Fibroblast of mammary gland (primary cell): ENCODE results near the gene BMERB1.
"Not testable (repeated sequence)": the region's sequence is repeated elsewhere in the genome, so short reads cannot be mapped to it uniquely, and the experiment has no call there.

ENCODE experiments used
- DNase-seq: peaks from one replicate; pipeline ENCODE4 v3.0.0-alpha.2; 2010; ENCODE audit warnings: low read depth
- H3K4me3 ChIP-seq: 2 replicates; pipeline ENCODE4 v1.5.1; 2011; ENCODE audit warnings: low read depth, mild to moderate bottlenecking, low read length, moderate library complexity; ENCODE audit not compliant: control insufficient read depth
- TF ChIP-seq, protein P1 (sequence below): conservative IDR thresholded peaks from 2 replicates; pipeline ENCODE4 v1.5.1; 2011; ENCODE audit warnings: low read depth, low read length, inconsistent platforms; ENCODE audit not compliant: control insufficient read depth, insufficient read depth

BMERB1 gene

DNA sequence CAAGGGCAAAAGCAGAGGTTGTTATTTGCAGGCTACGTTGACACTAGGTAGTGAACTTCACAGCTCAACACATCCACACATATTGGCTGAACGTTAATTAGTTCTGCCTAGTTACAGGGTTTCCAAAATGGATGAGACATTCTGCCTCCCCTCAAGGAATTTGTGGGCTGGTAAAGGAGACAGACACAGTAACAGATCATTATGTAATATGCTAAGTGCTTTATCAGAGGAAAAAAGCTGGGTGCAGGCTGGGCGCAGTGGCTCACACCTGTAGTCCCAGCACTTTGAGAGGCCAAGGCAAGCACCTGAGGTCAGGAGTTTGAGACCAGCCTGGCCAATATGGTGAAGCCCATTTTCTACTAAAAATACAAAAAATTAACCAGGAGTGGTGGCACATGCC, 26.2 kb downstream of the BMERB1 start:
- H3K4me3 ChIP-seq = no peak overlapping the region
- DNase-seq = no peak
- TF ChIP-seq, protein P1, sequence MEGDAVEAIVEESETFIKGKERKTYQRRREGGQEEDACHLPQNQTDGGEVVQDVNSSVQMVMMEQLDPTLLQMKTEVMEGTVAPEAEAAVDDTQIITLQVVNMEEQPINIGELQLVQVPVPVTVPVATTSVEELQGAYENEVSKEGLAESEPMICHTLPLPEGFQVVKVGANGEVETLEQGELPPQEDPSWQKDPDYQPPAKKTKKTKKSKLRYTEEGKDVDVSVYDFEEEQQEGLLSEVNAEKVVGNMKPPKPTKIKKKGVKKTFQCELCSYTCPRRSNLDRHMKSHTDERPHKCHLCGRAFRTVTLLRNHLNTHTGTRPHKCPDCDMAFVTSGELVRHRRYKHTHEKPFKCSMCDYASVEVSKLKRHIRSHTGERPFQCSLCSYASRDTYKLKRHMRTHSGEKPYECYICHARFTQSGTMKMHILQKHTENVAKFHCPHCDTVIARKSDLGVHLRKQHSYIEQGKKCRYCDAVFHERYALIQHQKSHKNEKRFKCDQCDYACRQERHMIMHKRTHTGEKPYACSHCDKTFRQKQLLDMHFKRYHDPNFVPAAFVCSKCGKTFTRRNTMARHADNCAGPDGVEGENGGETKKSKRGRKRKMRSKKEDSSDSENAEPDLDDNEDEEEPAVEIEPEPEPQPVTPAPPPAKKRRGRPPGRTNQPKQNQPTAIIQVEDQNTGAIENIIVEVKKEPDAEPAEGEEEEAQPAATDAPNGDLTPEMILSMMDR = no peak

DNA sequence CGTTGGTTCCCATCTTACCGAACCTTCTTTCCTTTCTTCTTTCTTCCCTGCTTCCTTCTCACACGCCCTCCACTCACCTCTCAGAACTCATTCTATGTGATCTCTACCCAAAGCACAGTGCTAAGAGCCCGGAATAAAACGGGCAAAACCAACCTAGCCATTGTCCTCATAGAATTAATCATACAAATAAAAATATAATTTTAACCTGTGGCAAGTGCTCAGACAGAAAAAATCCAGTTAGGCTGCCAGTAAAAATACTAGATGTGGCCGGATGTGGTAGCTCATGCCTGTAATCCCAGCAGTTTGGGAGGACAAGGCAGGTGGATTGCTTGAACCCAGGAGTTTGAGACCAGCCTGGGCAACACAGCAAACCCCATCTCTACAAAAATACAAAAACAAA, 27.0 kb downstream of the BMERB1 start:
- DNase-seq = no peak
- no peak overlapping the region for H3K4me3 ChIP-seq
- TF ChIP-seq, protein P1 = no peak

DNA sequence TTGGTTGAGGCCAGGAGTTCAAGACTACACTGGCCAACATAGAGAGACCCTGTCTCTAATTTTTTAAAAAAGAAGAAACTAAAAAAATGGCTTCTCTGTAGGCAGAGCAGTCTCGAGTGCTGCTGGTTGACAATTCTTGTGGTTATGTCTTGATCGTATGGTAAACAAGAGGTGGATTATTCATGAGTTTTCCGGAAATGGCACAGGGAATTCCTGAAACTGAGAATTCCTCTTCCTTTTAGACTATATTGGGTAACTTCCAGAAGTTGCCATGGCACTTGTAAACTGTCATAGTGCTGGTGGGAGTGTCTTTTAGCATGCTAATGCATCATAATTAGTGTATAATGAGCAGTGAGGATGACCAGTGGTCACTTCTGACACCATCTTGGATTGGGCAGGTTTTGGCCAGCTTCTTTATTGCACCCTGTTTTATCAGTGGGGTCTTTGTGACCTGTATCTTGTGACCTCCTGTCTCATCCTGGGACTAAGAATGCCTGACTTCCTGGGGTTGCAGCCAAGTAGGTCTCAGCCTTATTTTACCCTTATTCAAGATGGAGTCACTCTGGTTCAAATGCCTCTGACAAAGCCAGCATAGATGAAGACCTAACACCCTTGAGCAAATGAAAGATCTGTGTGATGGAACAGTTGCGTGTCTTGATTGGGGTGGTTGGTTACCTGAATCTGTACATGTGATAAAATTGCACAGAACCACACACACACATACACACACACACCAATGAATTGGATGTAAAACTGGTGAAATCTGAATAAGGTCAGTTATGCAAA, 30.2 kb downstream of the BMERB1 start:
- no peak for DNase-seq
- no peak overlapping the region for H3K4me3 ChIP-seq
- TF ChIP-seq, protein P1 = no peak

DNA sequence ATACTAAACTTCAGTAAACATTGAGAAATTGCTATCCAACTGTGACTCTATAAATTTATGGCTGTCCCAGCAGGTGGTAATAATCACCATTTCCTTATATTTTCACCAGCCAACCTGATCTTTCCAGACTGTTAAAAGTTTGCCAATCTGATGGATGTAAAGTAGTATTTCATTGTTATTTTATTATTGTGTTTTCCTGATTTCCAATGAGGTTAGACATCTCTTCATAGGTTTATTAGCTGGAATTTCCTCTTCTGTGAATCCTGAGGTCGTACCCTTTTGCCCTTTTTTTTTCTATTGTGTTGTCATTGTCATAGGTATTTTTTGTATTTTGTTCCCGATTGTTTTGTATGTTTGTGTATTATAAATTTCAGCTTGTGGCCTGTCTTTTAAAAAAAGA, 31.7 kb downstream of the BMERB1 start:
- TF ChIP-seq, protein P1 = no peak
- DNase-seq = no peak
- no peak overlapping the region for H3K4me3 ChIP-seq

DNA sequence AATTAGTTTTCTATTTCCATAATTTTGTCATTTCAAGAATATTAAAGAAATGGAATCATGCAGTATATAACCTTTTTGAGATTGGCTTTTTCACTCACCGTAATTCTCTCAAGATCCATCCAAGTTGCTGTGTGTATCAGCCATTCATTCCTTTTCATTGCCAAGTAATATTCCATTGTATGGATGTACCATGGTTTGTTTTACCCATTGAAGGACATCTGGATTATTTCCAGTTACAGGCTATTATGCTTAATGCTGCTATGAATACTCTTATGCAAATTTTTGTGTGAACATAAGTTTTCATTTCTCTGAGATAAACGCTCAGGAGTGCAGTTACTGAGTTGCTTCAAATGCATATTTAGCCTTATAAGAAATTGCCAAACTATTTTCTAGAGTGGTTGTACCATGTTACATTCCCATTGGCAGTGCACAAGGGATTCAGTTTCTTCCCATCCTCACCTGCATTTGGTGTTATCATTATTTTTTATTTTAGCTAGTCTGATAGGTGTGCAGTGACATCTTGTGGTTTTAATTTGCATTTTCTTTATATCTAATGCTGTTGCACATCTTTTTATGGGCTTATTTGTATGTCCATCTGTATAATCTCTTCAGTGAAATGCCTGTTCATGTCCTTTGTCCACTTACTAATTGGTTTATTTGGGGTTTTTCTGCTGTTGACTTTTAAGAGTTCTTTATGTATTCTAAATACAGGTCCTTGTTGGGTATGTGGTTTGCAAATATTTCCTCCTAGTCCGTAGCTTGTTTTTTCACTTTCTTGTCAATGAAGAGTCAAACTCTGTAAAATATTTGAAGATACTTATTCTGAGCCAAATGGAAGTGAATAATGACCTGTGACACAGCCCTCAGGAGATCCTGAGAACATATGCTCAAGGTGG, 32.7 kb downstream of the BMERB1 start:
- TF ChIP-seq, protein P1 = peak; percentile 31
- no peak overlapping the region for H3K4me3 ChIP-seq
- DNase-seq = peak; percentile 37

DNA sequence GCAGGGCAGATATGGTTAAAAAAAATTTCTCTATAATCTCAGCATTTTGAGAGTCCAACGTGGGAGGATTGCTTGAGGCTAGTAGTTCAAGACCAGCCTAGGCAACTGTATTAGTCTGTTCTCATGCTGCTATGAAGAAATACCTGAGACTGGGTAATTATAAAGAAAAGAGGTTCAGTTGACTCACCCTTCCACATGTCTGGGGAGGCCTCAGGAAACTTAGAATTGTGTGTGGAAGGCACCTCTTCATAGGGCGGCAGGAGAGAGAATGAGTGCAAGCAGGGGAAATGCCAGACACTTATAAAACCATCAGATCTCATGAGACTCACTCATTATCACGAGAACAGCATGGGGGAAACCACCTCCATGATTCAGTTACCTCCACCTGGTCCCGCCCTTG, 42.6 kb downstream of the BMERB1 start:
- not testable (repeated sequence) for H3K4me3 ChIP-seq, DNase-seq

DNA sequence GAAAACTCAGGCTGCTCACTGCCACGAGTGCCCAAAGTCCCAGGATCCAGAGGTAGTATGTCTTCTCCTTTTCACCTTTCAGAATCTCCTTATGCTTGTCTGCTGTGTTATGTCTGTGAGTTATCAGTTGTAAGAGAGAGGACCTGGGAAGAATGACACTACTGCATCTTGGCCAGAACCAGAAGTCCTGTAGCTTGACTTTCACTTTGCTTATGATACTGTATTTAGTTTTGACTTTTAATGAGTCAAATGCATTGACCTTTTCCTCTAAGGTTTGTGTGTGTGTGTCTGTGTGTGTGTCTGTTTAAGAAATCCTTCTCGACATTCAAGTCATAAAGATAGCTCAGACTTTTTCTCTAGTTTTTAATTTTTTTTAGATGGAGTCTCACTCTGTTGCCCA, 43.4 kb downstream of the BMERB1 start:
- no peak overlapping the region for H3K4me3 ChIP-seq
- no peak for DNase-seq
- TF ChIP-seq, protein P1 = no peak
